HG03469 (cell line): Measurements from ENCODE around the gene CHRD.
"Not testable (repeated sequence)": the region's sequence is repeated elsewhere in the genome, so short reads cannot be mapped to it uniquely, and the experiment has no call there.

Experiments used
- ATAC-seq: cut with Tn5 transposase; IDR thresholded peaks from one replicate; pipeline ENCODE4 v1.9.1; 2021; ENCODE audit warnings: mild to moderate bottlenecking, moderate library complexity, moderate number of reproducible peaks; ENCODE audit not compliant: unreplicated experiment

The CHRD gene

GRCh38 chr3:184414418-184415202 is 34.8 kb downstream of the CHRD start:
- ATAC-seq = no peak

- no peak for ATAC-seq
Observed at GRCh38 chr3:184415203-184415490, 35.3 kb downstream of the CHRD start.

GRCh38 chr3:184417619-184418327 is 37.9 kb downstream of the CHRD start:
- ATAC-seq = no peak

GRCh38 chr3:184419171-184419570 is 39.3 kb downstream of the CHRD start:
- ATAC-seq = no peak

- ATAC-seq = no peak
Observed at GRCh38 chr3:184423561-184423960, 43.7 kb downstream of the CHRD start.

GRCh38 chr3:184426691-184427141 is 46.9 kb downstream of the CHRD start:
- no peak for ATAC-seq

GRCh38 chr3:184428561-184429175 is 48.8 kb downstream of the CHRD start:
- ATAC-seq = no peak

GRCh38 chr3:184429786-184430185 is 49.9 kb downstream of the CHRD start:
- ATAC-seq = no peak

- no peak for ATAC-seq
Observed at GRCh38 chr3:184430940-184431339, 51.1 kb downstream of the CHRD start.

GRCh38 chr3:184433178-184433577 is 53.3 kb downstream of the CHRD start:
- not testable (repeated sequence) for ATAC-seq

GRCh38 chr3:184439096-184439495 is 59.2 kb downstream of the CHRD start:
- no peak for ATAC-seq
